Activated gamma-delta T cell (primary cell): ENCODE results near the gene BOLL.
"Not testable (repeated sequence)": the region's sequence is repeated elsewhere in the genome, so short reads cannot be mapped to it uniquely, and the experiment has no call there.

Source experiments
- DNase-seq: peaks from one replicate; lab custom pipeline; 2025; lab: John Stamatoyannopoulos, UW
- total RNA-seq, 2 donors: gene quantifications; one replicate each; lab custom pipeline; 2026; lab: John Stamatoyannopoulos, UW

Gene BOLL, protein sequence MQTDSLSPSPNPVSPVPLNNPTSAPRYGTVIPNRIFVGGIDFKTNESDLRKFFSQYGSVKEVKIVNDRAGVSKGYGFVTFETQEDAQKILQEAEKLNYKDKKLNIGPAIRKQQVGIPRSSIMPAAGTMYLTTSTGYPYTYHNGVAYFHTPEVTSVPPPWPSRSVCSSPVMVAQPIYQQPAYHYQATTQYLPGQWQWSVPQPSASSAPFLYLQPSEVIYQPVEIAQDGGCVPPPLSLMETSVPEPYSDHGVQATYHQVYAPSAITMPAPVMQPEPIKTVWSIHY
- total RNA-seq, result 0 reads per million in 2 donors

DNA sequence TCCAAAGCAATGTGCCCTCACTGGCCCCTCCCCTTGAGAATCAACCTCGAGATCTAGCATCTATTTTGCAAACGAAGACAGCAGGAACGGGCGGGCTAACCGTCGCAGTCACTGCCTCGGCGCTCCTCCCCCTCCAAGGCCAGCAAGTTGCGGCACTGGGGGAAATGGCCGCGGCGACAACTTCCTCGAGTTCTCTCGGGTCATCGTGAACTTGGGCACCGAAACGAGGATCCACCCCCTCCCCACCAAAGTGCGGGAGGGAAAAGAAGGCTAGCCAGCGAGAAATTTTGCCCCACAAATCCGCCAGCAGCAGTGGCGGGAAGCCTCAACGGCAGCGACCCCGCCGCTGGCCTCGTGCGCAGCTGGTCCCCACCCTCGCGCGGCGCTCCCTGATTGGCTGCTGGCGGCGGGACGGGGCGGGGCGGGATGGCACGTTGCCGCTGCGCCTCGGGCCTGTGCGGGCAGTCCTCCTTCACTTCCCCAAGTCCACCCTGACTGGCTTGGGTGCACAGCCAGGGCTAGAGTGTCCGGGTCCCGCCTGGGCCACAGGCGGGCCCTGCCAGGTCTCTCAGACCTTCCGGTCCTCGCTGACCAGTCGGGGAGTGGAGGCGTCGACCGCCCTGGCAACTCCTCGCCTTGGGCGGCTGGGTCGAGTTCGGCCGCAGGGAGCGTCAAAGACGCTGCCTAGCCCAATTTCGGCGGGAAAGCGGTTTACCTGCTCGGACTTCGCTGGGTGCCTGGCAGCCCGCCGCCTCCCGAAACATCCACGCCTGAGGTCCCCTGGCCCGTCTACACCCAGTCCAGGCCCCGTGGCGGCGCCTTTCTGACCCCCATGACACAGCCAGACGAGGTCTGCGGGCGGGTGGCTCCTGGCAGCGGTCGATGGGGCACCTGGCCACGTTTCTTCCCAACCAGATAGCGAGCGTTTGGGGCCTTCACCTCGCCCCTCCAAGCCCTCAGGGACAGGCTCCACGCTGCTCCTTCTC lies at the start of gene BOLL:
TSS of gene BOLL (minus strand) at position 364 of the 986 bp plus-strand sequence. CDS start 3,469 bp downstream, outside the sequence.
- DNase-seq, result peak; percentile 12

- not testable (repeated sequence) for DNase-seq
Observed at GRCh38 chr2:197834771-197835170, 49.7 kb upstream of the BOLL start.

DNA sequence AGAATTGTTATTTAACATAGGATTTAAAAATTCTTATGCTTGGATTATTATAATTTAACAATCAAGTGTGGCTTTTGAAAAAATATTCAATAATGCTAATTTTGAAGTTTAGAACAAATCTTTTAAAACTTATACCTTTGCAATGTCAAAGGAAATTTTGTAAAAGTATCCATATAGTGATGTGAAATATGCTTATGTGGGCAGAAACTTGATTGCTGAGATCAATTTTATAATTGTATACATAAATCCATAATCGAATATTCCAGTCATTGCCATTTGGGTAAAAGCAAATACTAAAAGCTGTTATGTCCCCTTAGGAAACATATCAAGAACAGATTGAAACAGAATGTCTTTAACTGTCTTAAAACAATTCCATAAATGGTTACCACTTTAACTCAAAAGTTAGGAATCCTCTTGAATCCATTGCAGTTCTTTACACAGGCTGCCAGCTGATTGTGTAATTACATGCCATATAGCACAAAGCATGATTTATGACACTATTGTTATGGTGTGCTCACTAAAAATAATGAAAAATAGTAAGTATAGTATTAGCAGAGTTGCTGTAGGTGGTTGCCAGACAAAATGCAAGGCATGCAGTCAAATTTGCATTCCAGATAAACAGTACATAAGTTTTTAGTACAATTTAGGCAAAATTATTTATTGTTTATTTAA lies 43.5 kb upstream of the BOLL start:
- DNase-seq, result no peak

GRCh38 chr2:197827618-197828017 lies 42.5 kb upstream of the BOLL start:
- DNase-seq, result no peak

GRCh38 chr2:197822333-197822732 lies 37.2 kb upstream of the BOLL start:
- DNase-seq, result no peak

GRCh38 chr2:197821550-197822289 lies 36.6 kb upstream of the BOLL start:
- no peak for DNase-seq

DNA sequence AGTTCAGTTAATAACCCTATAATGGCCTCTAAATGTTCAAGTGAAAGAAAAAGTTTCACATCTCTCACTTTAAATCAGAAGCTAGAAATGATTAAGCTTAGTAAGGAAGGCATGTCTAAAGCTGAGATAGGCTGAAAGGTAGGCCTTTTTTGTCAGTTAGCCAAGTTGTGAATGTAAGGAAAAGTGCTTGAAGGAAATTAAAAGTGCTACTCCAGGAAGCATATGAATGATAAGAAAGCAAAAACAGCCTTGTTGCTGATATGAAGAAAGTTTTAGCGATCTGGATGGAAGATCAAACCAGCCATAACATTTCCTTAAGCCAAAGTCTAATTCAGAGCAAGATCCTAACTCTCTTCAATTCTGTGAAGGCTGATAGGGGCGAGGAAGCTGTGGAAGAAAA lies 29.4 kb upstream of the BOLL start:
- no peak for DNase-seq

DNA sequence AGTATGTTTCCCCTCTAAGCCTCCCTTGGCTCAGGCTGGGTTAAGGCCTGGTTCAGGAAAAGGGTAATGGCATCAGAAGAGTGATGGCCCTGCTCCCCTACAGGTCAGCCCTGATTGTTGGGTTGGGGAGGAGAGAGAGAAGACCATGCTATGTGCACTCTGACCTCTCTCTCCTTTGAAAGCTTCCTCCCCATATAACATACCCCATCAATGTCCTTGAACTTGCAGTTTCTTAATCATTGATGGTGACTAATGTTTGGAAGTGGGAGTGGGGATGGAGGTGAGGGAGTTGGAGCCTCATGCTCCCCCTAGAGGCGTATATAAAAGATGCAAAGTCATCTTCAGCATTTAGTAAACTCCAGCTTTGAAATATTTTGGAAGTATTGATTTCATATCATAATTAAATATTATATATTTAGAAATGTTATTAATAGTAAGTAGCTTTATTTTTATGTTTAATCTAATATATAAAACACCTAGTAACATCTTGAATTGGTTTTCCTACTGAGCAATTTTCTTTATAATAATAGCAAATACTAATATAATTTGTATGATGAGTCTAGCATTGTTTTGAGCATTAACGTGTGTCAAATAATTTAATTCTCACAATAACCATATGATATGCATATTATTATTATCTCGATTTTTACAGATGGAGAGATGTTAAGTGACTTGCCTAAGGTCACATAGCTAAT lies 28.1 kb upstream of the BOLL start:
- no peak for DNase-seq

DNA sequence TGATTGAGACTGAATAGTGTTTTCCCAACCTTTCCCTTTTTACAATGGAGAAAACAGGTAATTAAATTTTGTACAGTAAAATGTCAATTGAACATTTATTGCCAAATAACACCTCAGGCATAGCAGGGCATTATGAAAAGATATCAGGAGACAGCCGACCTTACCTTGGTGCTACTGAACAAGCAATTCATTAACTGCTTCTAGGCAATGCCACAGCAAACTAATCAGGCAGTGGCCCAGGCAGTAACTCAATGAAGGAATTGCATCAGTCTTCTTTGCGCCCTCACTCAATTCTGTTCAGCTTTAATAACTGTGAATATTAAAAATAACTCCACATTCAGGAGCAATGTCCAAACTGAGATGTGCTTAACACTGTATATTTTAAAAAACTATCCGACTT lies 25.4 kb upstream of the BOLL start:
- no peak for DNase-seq

DNA sequence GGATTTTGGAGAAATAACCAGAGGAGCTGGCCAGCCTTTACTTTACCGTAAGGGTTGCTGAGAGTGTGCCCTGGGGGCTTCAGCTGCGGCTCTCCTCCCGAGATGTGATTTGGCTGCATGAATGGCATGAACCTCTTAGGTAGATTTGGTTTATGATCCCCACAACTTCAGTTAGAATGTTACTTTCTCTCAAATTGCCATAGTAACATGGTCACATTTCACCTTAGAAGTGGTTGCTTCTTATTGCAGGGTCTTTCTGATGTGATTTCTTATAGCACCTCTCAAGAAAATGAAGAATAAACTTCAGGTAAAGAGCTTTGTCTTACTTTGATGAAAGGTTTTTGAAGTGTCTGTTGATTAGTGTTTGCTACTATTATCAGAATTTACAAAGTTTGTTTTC lies 24.9 kb upstream of the BOLL start:
- no peak for DNase-seq

DNA sequence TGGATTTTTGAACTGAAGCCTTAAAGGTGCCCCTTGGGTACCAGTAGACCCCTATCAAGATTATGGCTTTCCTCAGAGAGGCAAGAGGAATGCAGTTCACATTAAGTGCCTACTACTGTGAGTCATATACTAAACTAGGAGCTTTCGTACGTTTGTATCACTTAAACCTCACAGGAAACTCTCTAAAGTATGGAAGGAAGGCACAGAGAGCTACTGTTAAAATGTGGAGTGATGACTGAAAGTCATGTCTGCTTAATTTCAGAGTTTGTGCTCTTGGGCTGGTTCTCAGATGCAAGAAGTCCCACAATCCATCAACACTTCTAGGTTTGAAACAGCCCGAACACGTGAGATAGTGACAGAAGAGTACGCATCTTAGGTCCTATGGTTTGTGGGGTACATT lies 23.9 kb upstream of the BOLL start:
- DNase-seq, result no peak

- DNase-seq, result no peak
Observed at GRCh38 chr2:197805715-197806633, 20.9 kb upstream of the BOLL start.

- peak; percentile 27 for DNase-seq
Observed at GRCh38 chr2:197804758-197805714, 19.9 kb upstream of the BOLL start.

DNA sequence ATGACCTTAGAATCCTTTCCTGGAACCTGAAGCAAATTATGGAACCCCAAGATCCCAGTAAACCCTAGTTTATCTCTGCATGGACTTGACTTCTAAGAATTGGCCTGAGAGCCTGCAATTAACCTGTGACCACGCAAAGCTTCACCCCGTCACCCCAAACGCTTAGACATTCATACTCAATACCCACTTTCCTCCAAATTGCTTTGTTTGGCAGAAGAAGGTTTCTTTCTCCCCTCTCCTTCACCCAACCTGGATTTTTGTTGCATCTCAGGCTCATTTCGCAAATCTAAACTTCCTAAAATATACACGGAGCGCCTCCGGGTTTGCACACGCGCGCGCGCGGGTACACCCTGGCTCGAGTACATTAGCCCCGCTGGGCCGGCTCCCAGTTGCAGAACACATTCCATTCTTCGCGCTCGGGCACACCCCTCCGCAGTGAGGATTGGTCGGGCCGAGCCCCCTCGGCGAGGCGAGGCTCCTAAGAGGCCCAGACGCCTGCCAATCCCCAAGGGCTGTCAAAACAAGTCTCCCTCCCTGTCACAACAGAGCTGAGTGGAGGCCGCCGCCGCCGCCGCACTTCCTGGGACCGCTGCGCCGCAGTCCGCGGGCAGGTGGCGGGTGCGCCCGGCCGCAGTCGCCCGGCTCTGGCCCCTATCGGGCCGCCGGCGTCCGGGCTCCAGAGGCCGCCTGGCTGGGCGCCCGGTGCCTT lies 19.1 kb upstream of the BOLL start, which contains the start of gene PLCL1:
TSS of gene PLCL1 (plus strand) at position 545 of the 709 bp plus-strand sequence.
- peak; percentile 62 for DNase-seq

- DNase-seq, result no peak
Observed at GRCh38 chr2:197803033-197803444, 17.9 kb upstream of the BOLL start.

DNA sequence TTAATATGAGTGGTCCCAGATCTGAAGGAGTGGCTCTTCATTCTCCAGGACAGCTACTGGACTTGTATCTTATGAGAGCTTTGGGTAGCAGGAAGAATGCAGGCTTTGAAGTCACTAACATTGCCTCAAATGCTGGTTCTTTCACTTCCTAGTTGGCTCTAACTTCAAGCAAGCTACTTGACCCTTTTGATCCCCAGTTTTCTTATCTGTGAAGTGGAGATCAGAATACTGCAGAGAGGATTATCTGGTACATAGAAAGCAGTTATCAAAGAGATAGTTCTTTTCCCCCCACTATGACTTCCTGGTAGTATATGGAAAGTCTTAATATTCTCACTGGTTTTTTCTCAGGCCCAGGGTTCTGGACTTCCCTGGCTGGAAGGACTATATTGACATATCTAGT lies 15.9 kb upstream of the BOLL start:
- DNase-seq, result no peak

- DNase-seq, result no peak
Observed at GRCh38 chr2:197800091-197800490, 15.0 kb upstream of the BOLL start.

GRCh38 chr2:197799068-197799467 lies 13.9 kb upstream of the BOLL start:
- DNase-seq, result no peak
